Cardiac muscle cell (in vitro differentiated cells and primary cell): Measurements from ENCODE around the gene PRB3. TPM values are rescaled to one million over a fixed set of nuclear protein-coding genes. Genes with fewer than 3 reads are reported as not detected.

Experiments used
- DNase-seq, 2 donors: peaks; one replicate each; pipeline versions ENCODE4 v3.0.0 to v3.0.0-alpha.2; 2010 to 2017; ENCODE audit warnings: low read depth in 1 of 2, low spot score in 1 of 2
- H3K27ac ChIP-seq: fragments of 200-600 bp; sonication (generic); 2 replicates; pipeline ENCODE4 v1.5.1; 2016
- H3K27me3 ChIP-seq: fragments of 200-600 bp; sonication (generic); 2 replicates; pipeline ENCODE4 v1.6.0; 2016; ENCODE audit warnings: control low read depth
- H3K36me3 ChIP-seq: fragments of 200-600 bp; sonication (generic); 2 replicates; pipeline ENCODE4 v1.5.1; 2016; ENCODE audit warnings: control low read depth
- H3K4me1 ChIP-seq: fragments of 200-600 bp; sonication (generic); 2 replicates; pipeline ENCODE4 v1.8.1; 2017; ENCODE audit warnings: low read depth, mild to moderate bottlenecking, mixed run types
- H3K4me3 ChIP-seq: fragments of 200-600 bp; sonication (generic); 2 replicates; pipeline ENCODE4 v1.5.1; 2016; ENCODE audit warnings: mild to moderate bottlenecking
- H3K9me3 ChIP-seq: fragments of 200-600 bp; sonication (generic); 2 replicates; pipeline ENCODE4 v1.5.1; 2017; ENCODE audit warnings: low read depth, mild to moderate bottlenecking, control low read depth
- polyA plus RNA-seq: library from polyadenylated mRNA; unstranded; fragments of >200 nt; fragmentation: Nextera tagmentation; extraction: Ambion mirVana; gene quantifications from 2 replicates; pipeline ENCODE4 v1.2.1, GENCODE V29; 2016
- total RNA-seq: library from RNA; depleted of rRNA; stranded (reverse); fragments of >200 nt; gene quantifications from 2 replicates; pipeline ENCODE4 v1.2.3, GENCODE V29; 2016
- TF ChIP-seq, protein P1 (sequence below): IDR thresholded peaks from 2 replicates; pipeline ENCODE4 v1.5.1; 2012; ENCODE audit warnings: low read depth, mild to moderate bottlenecking, low read length

The PRB3 gene
- total and polyA plus RNA-seq, 2 experiments from 2014 or later: 0.60 TPM; not detected in 1

DNA sequence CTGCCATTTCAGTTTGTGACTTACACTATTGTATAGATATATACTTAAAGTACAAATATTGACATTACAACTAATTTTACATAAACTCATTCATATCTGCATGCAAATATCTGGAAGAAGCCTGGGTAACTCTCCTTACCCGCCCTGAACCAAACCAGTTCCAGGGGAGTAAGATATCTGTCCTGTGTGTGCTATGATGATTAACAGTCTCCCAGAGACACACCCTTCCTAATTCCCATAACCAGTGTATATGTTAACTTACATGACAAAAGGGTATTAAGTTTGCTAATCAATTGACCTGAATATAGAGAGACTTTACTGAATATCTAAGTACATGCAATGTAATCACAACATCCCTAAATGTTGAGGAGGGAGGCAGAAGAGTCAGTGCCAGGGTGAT is 23.0 kb downstream of the PRB3 start:
- no peaks in the 10 kb centered on the region for H3K4me1 ChIP-seq
- TF ChIP-seq, protein P1, sequence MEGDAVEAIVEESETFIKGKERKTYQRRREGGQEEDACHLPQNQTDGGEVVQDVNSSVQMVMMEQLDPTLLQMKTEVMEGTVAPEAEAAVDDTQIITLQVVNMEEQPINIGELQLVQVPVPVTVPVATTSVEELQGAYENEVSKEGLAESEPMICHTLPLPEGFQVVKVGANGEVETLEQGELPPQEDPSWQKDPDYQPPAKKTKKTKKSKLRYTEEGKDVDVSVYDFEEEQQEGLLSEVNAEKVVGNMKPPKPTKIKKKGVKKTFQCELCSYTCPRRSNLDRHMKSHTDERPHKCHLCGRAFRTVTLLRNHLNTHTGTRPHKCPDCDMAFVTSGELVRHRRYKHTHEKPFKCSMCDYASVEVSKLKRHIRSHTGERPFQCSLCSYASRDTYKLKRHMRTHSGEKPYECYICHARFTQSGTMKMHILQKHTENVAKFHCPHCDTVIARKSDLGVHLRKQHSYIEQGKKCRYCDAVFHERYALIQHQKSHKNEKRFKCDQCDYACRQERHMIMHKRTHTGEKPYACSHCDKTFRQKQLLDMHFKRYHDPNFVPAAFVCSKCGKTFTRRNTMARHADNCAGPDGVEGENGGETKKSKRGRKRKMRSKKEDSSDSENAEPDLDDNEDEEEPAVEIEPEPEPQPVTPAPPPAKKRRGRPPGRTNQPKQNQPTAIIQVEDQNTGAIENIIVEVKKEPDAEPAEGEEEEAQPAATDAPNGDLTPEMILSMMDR: no peak
- H3K27ac ChIP-seq: no peak overlapping the region
- DNase-seq: no peak
- no peaks in the 10 kb centered on the region for H3K9me3 ChIP-seq
- no peaks in the 10 kb centered on the region for H3K27me3 ChIP-seq
- H3K36me3 ChIP-seq: no peaks in the 10 kb centered on the region
- no peak overlapping the region for H3K4me3 ChIP-seq

DNA sequence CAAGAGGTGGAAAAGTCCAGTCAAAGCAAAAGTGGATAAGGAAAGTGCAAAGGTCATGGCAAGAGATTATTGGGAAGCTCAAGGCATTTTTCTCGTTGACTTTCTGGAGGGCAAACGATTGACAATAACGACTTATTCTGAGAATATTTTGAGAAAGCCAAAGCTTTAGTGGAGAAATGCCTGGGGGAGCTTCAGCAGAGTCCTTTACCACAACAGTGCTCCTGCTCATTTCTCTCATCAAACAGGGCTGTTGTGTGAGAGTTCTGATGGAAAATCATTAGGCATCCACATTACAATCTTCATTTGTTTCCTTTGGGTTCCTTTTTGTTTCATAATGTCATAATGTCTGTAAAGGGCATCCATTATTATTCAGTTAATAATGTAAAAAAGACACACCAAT is 26.9 kb downstream of the PRB3 start:
- no peak for DNase-seq
- TF ChIP-seq, protein P1: no peak
- H3K9me3 ChIP-seq: no peaks in the 10 kb centered on the region
- H3K27ac ChIP-seq: no peak overlapping the region
- no peaks in the 10 kb centered on the region for H3K36me3 ChIP-seq
- H3K4me3 ChIP-seq: no peak overlapping the region
- no peaks in the 10 kb centered on the region for H3K4me1 ChIP-seq
- no peaks in the 10 kb centered on the region for H3K27me3 ChIP-seq

DNA sequence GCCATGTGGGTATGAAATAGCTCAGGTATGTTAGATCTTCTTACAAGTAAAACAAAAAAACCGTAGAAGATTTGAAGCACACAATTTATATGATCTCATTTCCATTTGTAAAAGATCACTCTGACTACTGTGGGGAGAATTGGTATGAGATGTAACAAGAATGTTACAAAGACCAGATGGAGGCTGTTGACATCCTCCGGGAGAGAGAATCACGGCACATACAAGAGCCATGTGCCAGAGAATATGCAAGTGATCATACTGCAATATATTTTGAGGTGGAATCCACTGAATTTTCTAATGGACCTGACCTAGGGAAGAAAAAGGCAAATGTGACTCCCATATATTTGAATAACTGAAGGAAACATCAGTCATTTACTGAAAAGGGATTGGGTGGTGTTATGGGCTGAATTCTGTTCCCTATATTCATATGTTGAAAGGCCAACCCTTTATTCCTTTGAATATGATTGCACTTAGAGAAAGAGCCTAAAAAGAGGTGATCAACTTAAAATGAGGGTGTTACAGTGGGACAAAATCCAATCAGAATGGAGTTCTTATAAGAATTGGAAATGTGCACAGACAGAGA is 29.1 kb downstream of the PRB3 start:
- TF ChIP-seq, protein P1: no peak
- DNase-seq: no peak
- Histone ChIP-seq H3K27me3 (no peaks in the 10 kb centered on the region), H3K4me3 (no peak overlapping the region), H3K9me3 (no peaks in the 10 kb centered on the region), H3K27ac (no peak overlapping the region), H3K36me3 (no peaks in the 10 kb centered on the region), H3K4me1 (no peaks in the 10 kb centered on the region)

DNA sequence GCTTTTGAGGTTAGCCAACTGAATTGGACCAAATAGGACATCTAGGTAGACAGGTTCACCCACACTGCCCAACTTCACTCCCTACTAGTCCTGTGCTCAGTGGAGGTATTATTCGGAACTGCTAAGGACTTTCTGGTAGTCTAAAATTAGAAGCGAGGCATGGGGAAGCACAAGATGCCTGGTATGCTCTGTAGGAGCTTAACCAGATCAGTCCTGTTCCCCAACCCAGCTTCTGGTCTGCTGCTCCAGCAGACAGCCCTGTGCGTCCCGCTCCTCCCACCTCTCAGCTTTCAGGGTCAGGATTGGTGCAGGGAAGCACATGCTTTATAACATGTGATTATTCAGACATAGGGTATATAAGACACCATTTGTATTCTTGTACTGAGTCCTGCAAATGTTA is 31.2 kb downstream of the PRB3 start:
- TF ChIP-seq, protein P1: no peak
- H3K27me3 ChIP-seq: no peaks in the 10 kb centered on the region
- H3K4me1 ChIP-seq: no peaks in the 10 kb centered on the region
- H3K9me3 ChIP-seq: no peaks in the 10 kb centered on the region
- peak in 1 of 2 donors; percentile 11 for DNase-seq
- no peaks in the 10 kb centered on the region for H3K36me3 ChIP-seq
- H3K27ac ChIP-seq: no peak overlapping the region
- H3K4me3 ChIP-seq: no peak overlapping the region

DNA sequence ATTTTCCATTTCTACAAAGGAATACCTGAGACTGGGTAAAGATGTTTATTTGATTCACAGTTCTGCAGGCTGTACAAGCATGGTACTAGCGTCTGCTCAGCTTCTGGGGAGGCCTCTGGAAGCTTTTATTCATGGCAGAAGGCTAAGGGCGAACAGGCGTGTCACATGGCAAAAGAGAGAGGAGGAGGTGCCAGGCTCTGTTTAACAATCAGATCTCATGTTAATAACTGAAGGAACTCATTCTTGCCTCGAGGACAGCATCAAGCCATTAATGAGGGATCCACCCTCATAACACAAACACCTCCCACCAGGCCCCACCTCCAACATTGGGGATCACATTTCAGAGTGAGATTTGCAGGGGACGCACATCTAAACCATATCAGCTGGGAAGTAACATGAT is 36.0 kb downstream of the PRB3 start:
- DNase-seq: no peak

More for the DNA sequence above, 36.0 kb downstream of the PRB3 start:
- Histone ChIP-seq H3K9me3 (no peaks in the 10 kb centered on the region), H3K27me3 (no peaks in the 10 kb centered on the region), H3K4me1 (no peaks in the 10 kb centered on the region), H3K27ac (no peak overlapping the region), H3K36me3 (no peaks in the 10 kb centered on the region), H3K4me3 (no peak overlapping the region)
- TF ChIP-seq, protein P1: no peak
